HTR-8/SVneo (cell line): ENCODE results near the gene TRMT11.
A peak's percentile ranks its signal among the peaks of the same experiment; 100 is the strongest.
"Not testable (repeated sequence)": the region's sequence is repeated elsewhere in the genome, so short reads cannot be mapped to it uniquely, and the experiment has no call there.

Experiments used
- DNase-seq: peaks from one replicate; pipeline ENCODE4 v3.0.0; 2011; ENCODE audit warnings: low spot score, mixed read lengths; ENCODE audit not compliant: insufficient read length
- FAIRE-seq: peaks from 2 replicates; lab custom pipeline; 2011; peaks lifted over from hg19 to GRCh38; lab: Jason Lieb, UNC

Gene TRMT11

GRCh38 chr6:126039284-126039683, 52.9 kb downstream of the TRMT11 start:
- no peak for FAIRE-seq
- DNase-seq, result no peak

GRCh38 chr6:126040394-126040793, 54.1 kb downstream of the TRMT11 start:
- DNase-seq (no peak), FAIRE-seq (no peak)

- FAIRE-seq (no peak), DNase-seq (peak; percentile 12)
These were observed 54.5 kb downstream of the TRMT11 start for GRCh38 chr6:126040826-126041225.

GRCh38 chr6:126041516-126041915, 55.2 kb downstream of the TRMT11 start:
- FAIRE-seq (no peak), DNase-seq (no peak)

DNA sequence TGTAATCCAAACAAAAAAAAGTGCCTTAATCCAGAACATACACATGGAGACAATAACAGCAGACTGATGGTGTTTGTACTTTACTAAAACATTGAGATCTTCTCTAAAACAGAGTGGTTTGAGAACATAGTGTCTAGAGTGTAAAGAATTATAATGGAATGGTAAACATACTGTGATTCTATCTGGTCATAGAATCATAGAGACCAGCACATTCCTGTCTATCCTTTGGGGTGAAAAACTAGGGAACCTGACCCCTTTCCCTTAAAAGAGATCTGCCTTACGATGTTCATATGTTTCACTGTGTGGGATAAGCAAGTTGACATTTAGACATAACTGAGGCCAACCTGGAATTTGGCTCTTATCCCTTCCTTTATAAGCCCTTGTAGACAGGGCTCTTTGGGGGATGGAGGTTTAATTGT, 55.7 kb downstream of the TRMT11 start:
- DNase-seq (no peak), FAIRE-seq (no peak)

GRCh38 chr6:126047648-126048047, 61.3 kb downstream of the TRMT11 start:
- no peak for FAIRE-seq

GRCh38 chr6:126048635-126049034, 62.3 kb downstream of the TRMT11 start:
- FAIRE-seq (no peak), DNase-seq (no peak)

More at GRCh38 chr6:126047648-126048047, 61.3 kb downstream of the TRMT11 start:
- DNase-seq, result no peak

- no peak for DNase-seq
- no peak for FAIRE-seq
These were observed 64.5 kb downstream of the TRMT11 start for GRCh38 chr6:126050795-126051194.

DNA sequence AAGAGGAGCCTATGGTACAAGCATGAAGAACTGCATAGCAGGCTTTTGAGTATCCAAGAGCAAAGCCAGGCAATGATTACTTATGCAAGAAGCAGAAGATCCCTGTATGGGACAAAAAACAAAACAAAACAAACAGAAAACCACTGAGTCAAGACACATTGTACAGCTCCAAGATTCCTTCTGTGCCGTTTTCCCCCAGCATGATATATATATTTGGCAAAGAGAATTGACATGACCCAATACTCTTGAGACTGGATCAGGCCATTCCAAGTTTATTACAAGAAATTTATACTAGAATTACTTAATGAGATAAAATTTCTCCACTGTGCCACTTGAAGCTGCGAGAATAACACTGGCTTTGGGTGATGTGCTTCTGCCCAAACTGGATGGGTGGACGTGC, 65.5 kb downstream of the TRMT11 start:
- FAIRE-seq (no peak), DNase-seq (no peak)

DNA sequence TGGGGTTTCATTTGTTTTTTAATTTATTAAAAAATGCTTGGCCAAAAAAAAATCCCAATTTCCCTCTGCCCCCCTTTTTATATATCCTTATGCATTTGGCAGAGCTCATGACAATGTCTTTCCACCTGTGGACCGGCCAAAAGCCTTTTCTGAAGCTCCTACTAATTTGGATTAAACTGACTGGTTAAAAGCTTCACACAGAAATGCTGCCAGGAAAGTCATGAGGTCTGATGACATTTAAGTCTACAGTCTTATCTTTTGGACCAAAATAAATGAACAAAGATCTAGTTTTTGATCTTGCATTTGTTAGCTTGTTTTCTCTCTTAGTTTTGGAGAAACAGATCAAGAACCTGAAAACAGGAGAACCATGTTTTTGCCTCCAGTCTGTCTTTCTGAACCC, 66.1 kb downstream of the TRMT11 start:
- DNase-seq (no peak), FAIRE-seq (no peak)

DNA sequence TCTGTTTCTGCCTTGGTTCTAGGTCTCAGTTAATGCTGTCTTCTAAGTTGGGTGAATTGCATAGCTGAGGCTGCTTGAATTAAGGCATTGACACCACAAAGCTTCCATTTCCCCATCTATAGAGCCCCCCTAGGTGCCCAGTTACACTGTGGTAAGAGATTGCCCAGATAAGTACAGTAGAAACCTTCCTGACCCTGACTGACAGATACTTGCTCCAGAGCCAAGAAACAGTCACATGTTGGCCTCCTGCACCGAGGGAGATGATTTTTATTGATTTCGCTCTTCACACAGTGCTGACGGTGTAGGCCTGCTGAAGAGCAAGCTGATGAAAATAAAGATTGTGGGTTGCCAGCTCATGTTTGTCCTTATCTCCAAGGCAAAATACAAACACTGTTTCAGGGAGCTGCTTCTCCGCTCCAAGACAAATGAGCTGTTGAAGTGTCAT, 67.9 kb downstream of the TRMT11 start:
- DNase-seq, result no peak
- FAIRE-seq, result no peak

DNA sequence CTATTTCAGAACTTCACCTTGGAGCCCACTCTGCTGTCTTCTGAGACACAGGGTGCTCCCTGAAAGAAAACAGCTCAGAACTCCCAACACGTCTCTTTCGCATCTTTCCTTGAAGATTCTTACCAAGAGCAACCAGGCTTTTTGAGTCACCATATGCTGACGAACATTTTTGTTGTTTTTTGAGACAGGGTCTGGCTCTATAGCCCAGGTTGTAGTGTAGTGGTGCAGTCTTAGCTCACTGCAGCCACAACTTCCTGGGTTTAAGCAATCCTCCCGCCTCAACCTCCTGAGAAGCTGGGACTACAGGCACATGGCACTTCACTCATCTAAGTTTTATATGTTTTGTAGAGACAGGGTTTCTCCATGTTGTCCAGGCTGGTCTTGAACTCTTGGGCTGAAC, 68.5 kb downstream of the TRMT11 start:
- DNase-seq (no peak), FAIRE-seq (no peak)

DNA sequence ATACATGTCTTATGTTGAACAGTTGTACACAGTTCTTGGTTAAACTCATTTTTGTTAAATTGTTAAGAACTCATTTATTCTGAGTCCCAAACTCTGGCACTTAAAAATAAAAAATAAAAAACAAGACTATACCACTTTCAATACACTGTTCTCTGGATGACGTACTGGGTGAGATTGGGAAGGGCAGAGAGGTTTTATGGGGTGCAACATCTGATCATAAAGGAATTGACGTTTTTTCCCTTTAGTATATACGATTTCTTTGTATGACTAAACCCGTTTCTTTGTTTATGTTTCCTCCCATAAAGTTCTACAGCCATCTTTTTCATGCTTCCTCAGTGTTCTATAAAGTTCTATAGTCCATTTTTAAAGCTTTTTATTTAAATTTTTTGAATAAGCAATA, 69.1 kb downstream of the TRMT11 start:
- no peak for DNase-seq
- FAIRE-seq, result no peak

GRCh38 chr6:126056355-126057004, 70.1 kb downstream of the TRMT11 start:
- FAIRE-seq (no peak), DNase-seq (no peak)

DNA sequence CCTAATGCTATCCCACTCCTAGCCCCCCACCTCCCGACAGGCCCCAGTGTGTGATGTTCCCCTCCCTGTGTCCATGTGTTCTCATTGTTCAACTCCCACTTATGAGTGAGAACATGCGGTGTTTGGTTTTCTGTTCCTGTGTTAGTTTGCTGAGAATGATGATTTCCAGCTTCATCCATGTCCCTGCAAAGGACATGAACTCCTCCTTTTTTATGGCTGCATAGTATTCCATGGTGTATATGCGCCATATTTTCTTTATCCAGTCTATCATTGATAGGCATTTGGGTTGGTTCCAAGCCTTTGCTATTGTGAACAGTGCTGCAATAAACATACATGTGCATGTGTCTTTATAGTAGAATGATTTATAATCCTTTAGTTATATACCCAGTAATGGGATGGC, 71.7 kb downstream of the TRMT11 start:
- not testable (repeated sequence) for DNase-seq, FAIRE-seq

GRCh38 chr6:126060400-126060799, 74.1 kb downstream of the TRMT11 start:
- DNase-seq, result no peak
- FAIRE-seq, result no peak

DNA sequence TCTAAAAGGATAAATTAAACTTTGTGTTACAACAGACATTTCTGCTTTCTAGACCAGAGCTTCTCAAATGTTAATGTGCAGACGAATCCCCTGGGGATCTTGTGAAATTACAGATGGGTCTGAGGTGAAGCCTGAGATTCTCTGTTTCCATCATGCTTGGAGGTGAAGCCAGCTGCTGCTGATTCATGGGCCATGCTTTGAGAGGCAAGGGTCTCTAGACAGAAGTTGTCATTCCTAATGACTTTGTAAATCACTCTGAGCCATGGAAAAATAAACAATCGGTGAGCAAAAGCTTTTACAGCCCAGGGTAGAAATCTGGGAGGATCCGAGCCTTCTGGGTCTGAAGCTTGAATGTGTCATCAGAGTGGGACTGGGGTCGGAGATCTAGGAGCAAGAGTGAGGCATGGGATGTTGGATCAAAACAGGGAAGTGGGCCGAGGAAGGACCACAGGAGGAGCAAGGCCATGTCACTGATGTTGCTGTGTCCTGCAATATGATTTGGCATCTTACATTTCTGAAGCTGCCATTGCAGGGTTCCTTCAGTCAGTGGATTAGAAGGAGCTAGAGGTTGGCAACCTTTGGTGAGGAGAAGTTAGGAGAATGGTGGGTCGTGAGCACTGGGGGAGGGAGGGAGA, 77.3 kb downstream of the TRMT11 start:
- no peak for FAIRE-seq
- no peak for DNase-seq

DNA sequence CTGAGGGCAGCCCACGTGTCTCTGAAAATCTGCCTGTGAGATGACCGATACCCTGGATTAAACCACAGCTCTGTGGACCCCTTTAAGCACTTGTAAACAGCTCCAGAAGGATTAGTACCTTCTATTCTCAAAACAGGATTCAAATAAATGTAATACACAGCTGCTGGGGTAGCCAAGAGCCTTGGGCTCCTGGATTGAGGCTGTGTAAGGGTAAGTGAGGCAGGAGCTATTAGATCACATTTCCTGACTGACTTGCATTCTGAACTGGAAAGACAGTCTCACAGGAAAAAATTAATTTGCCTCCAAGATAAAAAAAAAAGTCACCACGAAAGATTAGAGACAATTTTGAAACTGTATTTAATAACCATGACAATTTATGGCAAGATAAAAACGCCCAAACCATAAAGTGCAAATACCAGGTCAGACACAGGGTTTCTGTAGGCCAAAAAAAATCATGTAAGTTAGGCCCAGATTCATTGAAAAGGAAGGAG, 78.0 kb downstream of the TRMT11 start:
- no peak for FAIRE-seq
- no peak for DNase-seq

DNA sequence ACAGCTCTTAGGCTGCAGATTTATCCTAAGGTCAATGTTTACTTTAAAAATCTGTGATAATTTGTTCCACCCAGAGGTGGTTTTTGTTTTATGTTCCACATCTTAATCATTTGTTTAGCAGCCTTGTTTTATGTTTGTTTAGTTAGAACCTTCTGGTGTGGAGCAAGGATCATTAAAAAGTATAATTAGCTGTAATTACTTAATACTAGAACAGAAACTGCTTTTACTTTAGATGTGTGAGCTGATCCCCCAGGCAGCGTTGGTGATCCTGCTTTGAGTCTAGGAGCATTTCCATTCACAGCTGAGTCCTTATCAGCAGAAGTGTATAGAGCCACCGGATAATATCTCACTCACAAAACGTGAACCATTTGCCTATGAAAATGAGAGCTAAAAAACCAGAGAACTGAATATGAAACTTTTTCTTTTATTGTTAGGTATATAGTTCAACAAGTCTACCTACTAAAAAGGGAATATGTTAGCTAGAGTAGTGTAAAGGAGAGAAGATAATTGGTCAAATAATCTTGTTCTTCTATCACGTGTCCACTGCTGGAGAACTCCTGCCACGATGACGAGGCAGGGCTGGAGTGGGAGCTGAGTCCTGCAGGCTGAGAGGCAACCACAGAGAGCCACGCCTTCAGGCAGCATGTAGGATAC, 78.5 kb downstream of the TRMT11 start:
- no peak for DNase-seq
- no peak for FAIRE-seq

- FAIRE-seq (no peak), DNase-seq (no peak)
These were observed 80.0 kb downstream of the TRMT11 start for GRCh38 chr6:126066053-126067048.
